NCI-H774 (cell line): Measurements from ENCODE around the gene RSPH10B2.
"Not testable (repeated sequence)": the region's sequence is repeated elsewhere in the genome, so short reads cannot be mapped to it uniquely, and the experiment has no call there.

Source experiments
- DNase-seq: peaks from one replicate; lab custom pipeline; 2025; lab: John Stamatoyannopoulos, UW

The RSPH10B2 gene

GRCh38 chr7:6753964-6754363 is at the start of gene RSPH10B2:
RSPH10B2 (plus strand) TSS chr7:6754103; CDS start chr7:6757678, 3,575 bp downstream.
- not testable (repeated sequence) for DNase-seq

GRCh38 chr7:6705959-6706665 is 47.8 kb upstream of the RSPH10B2 start:
- no peak for DNase-seq

GRCh38 chr7:6706666-6707407 is 47.1 kb upstream of the RSPH10B2 start, which contains the start of gene ZNF12:
ZNF12 (minus strand) TSS chr7:6706947; CDS start chr7:6705173, 1,774 bp downstream.
- DNase-seq: peak; percentile 85

- no peak for DNase-seq
Measured at GRCh38 chr7:6708304-6708703, 45.6 kb upstream of the RSPH10B2 start.

- DNase-seq: no peak
Measured at GRCh38 chr7:6709808-6710207, 44.1 kb upstream of the RSPH10B2 start.

- no peak for DNase-seq
Measured at GRCh38 chr7:6714360-6714759, 39.5 kb upstream of the RSPH10B2 start.

- DNase-seq: not testable (repeated sequence)
Measured at GRCh38 chr7:6715898-6716297, 38.0 kb upstream of the RSPH10B2 start.

GRCh38 chr7:6718124-6718523 is 35.8 kb upstream of the RSPH10B2 start:
- DNase-seq: no peak

- DNase-seq: not testable (repeated sequence)
Measured at GRCh38 chr7:6724351-6724750, 29.6 kb upstream of the RSPH10B2 start.

GRCh38 chr7:6725003-6725402 is 28.9 kb upstream of the RSPH10B2 start:
- DNase-seq: no peak

GRCh38 chr7:6726341-6726740 is 27.6 kb upstream of the RSPH10B2 start:
- not testable (repeated sequence) for DNase-seq

GRCh38 chr7:6727663-6728062 is 26.2 kb upstream of the RSPH10B2 start:
- no peak for DNase-seq

- not testable (repeated sequence) for DNase-seq
Measured at GRCh38 chr7:6728893-6729491, 24.9 kb upstream of the RSPH10B2 start.

- peak; percentile 88 for DNase-seq
Measured at GRCh38 chr7:6729492-6730342, 24.2 kb upstream of the RSPH10B2 start.

GRCh38 chr7:6730343-6730633 is 23.6 kb upstream of the RSPH10B2 start:
- DNase-seq: no peak

GRCh38 chr7:6738415-6738814 is 15.5 kb upstream of the RSPH10B2 start:
- not testable (repeated sequence) for DNase-seq

- not testable (repeated sequence) for DNase-seq
Measured at GRCh38 chr7:6744410-6745100, 9.3 kb upstream of the RSPH10B2 start.

- not testable (repeated sequence) for DNase-seq
Measured at GRCh38 chr7:6749335-6749734, 4.6 kb upstream of the RSPH10B2 start.

- not testable (repeated sequence) for DNase-seq
Measured at GRCh38 chr7:6750173-6750572, 3.7 kb upstream of the RSPH10B2 start.

- DNase-seq: not testable (repeated sequence)
Measured at GRCh38 chr7:6761186-6761585, 7.3 kb downstream of the RSPH10B2 start.

- DNase-seq: not testable (repeated sequence)
Measured at GRCh38 chr7:6781581-6781980, 27.7 kb downstream of the RSPH10B2 start.
